HCT116 (cell line): ENCODE measurements around the gene C9orf50. TPM values are rescaled to one million over a fixed set of nuclear protein-coding genes. Genes with fewer than 3 reads are reported as not detected.

Experiments
- ATAC-seq: fragments of 200-7000 bp; cut with Tn5 transposase; 2 replicates; pipeline ENCODE4 v1.9.1; 2020; ENCODE audit warnings: mild to moderate bottlenecking, moderate library complexity
- BruUV-seq: library from RNA; stranded (reverse); fragments of 400-500 nt; replicated peaks from 2 replicates; lab custom pipeline; 2021; lab: Mats Ljungman, UMichigan
- CTCF ChIA-PET: fragments of 300-600 bp; sonication (Branson Sonifier 250); formaldehyde crosslinking; loops from one replicate; lab custom pipeline; 2021; ENCODE audit warnings: antibody characterized with exemption; lab: Charles Lee
- POLR2A ChIA-PET: fragments of 300-600, 350-600 bp; sonication (Branson Sonifier 250); formaldehyde crosslinking; loops from one replicate; lab custom pipeline; 2021; ENCODE audit warnings: antibody characterized with exemption; lab: Charles Lee
- RAD21 ChIA-PET, 2 experiments: fragments of 300-600 bp; sonication (Branson Sonifier 250); formaldehyde crosslinking; loops; one replicate each; lab custom pipeline; 2023; ENCODE audit warnings: low total read pairs in 2 of 2; ENCODE audit not compliant: uncharacterized antibody in 2 of 2, unreplicated experiment in 2 of 2, low non-redundant PET in 1 of 2; lab: Charles Lee
- DNase-seq: peaks from one replicate; pipeline ENCODE4 v3.0.0-alpha.2; 2010; ENCODE audit warnings: low read depth, low spot score
- H2AFZ ChIP-seq: fragments of 200-600 bp; shearing (Covaris generic), sonication (generic); 2 replicates; pipeline ENCODE4 v1.6.1; 2017; ENCODE audit warnings: low read depth, mixed run types, mixed read lengths, antibody characterized with exemption, low read length; ENCODE audit not compliant: poor library complexity, severe bottlenecking
- H3K27ac ChIP-seq: 2 replicates; pipeline ENCODE4 v1.5.1; 2012; ENCODE audit warnings: low read depth, low read length
- H3K27me3 ChIP-seq: fragments of 200-600 bp; sonication (generic); 2 replicates; pipeline ENCODE4 v1.6.1; 2016; ENCODE audit warnings: mixed run types, low read length, mixed read lengths; ENCODE audit not compliant: insufficient read depth
- H3K36me3 ChIP-seq, 2 experiments: fragments of 200-500 bp in 1 of 2; fragments of 200-600 bp in 1 of 2; sonication (Bioruptor generic) in 1 of 2; sonication (generic) in 1 of 2; 2 replicates each; pipeline versions ENCODE4 v1.5.1 to v1.6.1; 2014 to 2016; ENCODE audit warnings: low read length in 2 of 2, inconsistent platforms in 1 of 2, mixed read lengths in 1 of 2, mixed run types in 1 of 2; ENCODE audit not compliant: insufficient read depth in 2 of 2, control insufficient read depth in 1 of 2
- H3K4me1 ChIP-seq, 2 experiments: fragments of 200-600 bp in 1 of 2; sonication (generic) in 1 of 2; 2 replicates each; pipeline versions ENCODE4 v1.5.1 to v1.6.1; 2012 to 2017; ENCODE audit warnings: low read length in 2 of 2, inconsistent platforms in 1 of 2, mild to moderate bottlenecking in 1 of 2, mixed read lengths in 1 of 2, mixed run types in 1 of 2, moderate library complexity in 1 of 2; ENCODE audit not compliant: insufficient read depth in 2 of 2, control insufficient read depth in 1 of 2
- H3K4me2 ChIP-seq: fragments of 200-600 bp; sonication (generic); 2 replicates; pipeline ENCODE4 v1.6.1; 2017; ENCODE audit warnings: mixed run types, low read length, mixed read lengths
- H3K4me3 ChIP-seq, 2 experiments: fragments of 200-600 bp in 1 of 2; sonication (generic) in 1 of 2; replicated peaks in 1 of 2; 2 replicates each; pipeline ENCODE4 v1.5.1; 2011 to 2016; ENCODE audit warnings: low read length in 2 of 2, control low read depth in 1 of 2, low read depth in 1 of 2, mild to moderate bottlenecking in 1 of 2, mixed read lengths in 1 of 2, mixed run types in 1 of 2
- H3K79me2 ChIP-seq: fragments of 200-600 bp; sonication (generic); 2 replicates; pipeline ENCODE4 v1.6.1; 2017; ENCODE audit warnings: mild to moderate bottlenecking, mixed run types, low read length, moderate library complexity, mixed read lengths; ENCODE audit not compliant: insufficient read depth
- H3K9ac ChIP-seq: fragments of 200-600 bp; sonication (generic); 2 replicates; pipeline ENCODE4 v1.6.1; 2016; ENCODE audit warnings: low read length, mixed read lengths
- H3K9me2 ChIP-seq: fragments of 200-600 bp; sonication (generic), shearing (Covaris generic); 2 replicates; pipeline ENCODE4 v1.6.1; 2017; ENCODE audit warnings: mixed run types, mild to moderate bottlenecking, moderate library complexity; ENCODE audit not compliant: insufficient read depth
- H3K9me3 ChIP-seq, 2 experiments: fragments of 200-500 bp in 1 of 2; fragments of 200-600 bp in 1 of 2; sonication (Bioruptor generic) in 1 of 2; sonication (generic) in 1 of 2; 2 replicates each; pipeline ENCODE4 v1.6.1; 2014 to 2017; ENCODE audit warnings: low read length in 2 of 2, mixed read lengths in 2 of 2, inconsistent platforms in 1 of 2, low read depth in 1 of 2, mild to moderate bottlenecking in 1 of 2, mixed run types in 1 of 2, moderate library complexity in 1 of 2; ENCODE audit not compliant: control insufficient read depth in 1 of 2, insufficient read depth in 1 of 2
- H4K20me1 ChIP-seq: fragments of 200-600 bp; sonication (generic), shearing (Covaris generic); 2 replicates; pipeline ENCODE4 v1.6.1; 2017; ENCODE audit warnings: mixed run types, mild to moderate bottlenecking, moderate library complexity; ENCODE audit not compliant: insufficient read depth
- CEBPB ChIP-seq: IDR thresholded peaks from 2 replicates; pipeline ENCODE4 v1.6.1; 2012; ENCODE audit warnings: low read depth
- EZH2phosphoT487 ChIP-seq: fragments of 200-600 bp; IDR thresholded peaks from 2 replicates; pipeline ENCODE4 v1.6.1; 2018; ENCODE audit warnings: antibody characterized with exemption, borderline replicate concordance
- FOSL1 ChIP-seq: IDR thresholded peaks from 2 replicates; pipeline ENCODE4 v1.6.1; 2012; ENCODE audit warnings: low read depth
- POLR2A ChIP-seq: IDR thresholded peaks from 2 replicates; pipeline ENCODE4 v1.7.0; 2011; ENCODE audit warnings: borderline replicate concordance; ENCODE audit not compliant: insufficient read depth, insufficient read length; ENCODE audit errors: extremely low read depth
- POLR2AphosphoS5 ChIP-seq: IDR thresholded peaks from 2 replicates; pipeline ENCODE4 v1.6.1; 2011; ENCODE audit warnings: mild to moderate bottlenecking, low read depth, low read length, moderate library complexity
- YY1 ChIP-seq: IDR thresholded peaks from 2 replicates; pipeline ENCODE4 v1.6.1; 2011; ENCODE audit warnings: low read length, low read depth, moderate library complexity, mild to moderate bottlenecking; ENCODE audit not compliant: insufficient replicate concordance; ENCODE audit errors: extremely low read depth
- ZFX ChIP-seq: fragments of 450-650 bp; IDR thresholded peaks from 2 replicates; pipeline ENCODE4 v1.6.1; 2017
- intact Hi-C: fragments of 100-400 bp; cut with micrococcal nuclease; formaldehyde crosslinking; loops from 2 replicates; pipeline ENCODE4 v1.10.0; 2022
- total RNA-seq: library from RNA; stranded (reverse); gene quantifications from one replicate; pipeline ENCODE4 v1.2.1, GENCODE V29; 2021; ENCODE audit not compliant: unreplicated experiment
- TF ChIP-seq, protein P1 (sequence below), 3 experiments: fragments of 200-600 bp in 1 of 3; sonication (generic) in 1 of 3; IDR thresholded peaks in 2 of 3; conservative IDR thresholded peaks in 1 of 3; 2 replicates each; pipeline ENCODE4 v1.5.1; 2012 to 2017; ENCODE audit warnings: low read depth in 2 of 3, low read length in 2 of 3, antibody characterized with exemption in 1 of 3, borderline replicate concordance in 1 of 3, control low read depth in 1 of 3, mild to moderate bottlenecking in 1 of 3, mixed read lengths in 1 of 3, mixed run types in 1 of 3, moderate library complexity in 1 of 3; ENCODE audit not compliant: insufficient read depth in 1 of 3

The C9orf50 gene
- total RNA-seq, 1 experiment from 2014 or later = not detected

DNA sequence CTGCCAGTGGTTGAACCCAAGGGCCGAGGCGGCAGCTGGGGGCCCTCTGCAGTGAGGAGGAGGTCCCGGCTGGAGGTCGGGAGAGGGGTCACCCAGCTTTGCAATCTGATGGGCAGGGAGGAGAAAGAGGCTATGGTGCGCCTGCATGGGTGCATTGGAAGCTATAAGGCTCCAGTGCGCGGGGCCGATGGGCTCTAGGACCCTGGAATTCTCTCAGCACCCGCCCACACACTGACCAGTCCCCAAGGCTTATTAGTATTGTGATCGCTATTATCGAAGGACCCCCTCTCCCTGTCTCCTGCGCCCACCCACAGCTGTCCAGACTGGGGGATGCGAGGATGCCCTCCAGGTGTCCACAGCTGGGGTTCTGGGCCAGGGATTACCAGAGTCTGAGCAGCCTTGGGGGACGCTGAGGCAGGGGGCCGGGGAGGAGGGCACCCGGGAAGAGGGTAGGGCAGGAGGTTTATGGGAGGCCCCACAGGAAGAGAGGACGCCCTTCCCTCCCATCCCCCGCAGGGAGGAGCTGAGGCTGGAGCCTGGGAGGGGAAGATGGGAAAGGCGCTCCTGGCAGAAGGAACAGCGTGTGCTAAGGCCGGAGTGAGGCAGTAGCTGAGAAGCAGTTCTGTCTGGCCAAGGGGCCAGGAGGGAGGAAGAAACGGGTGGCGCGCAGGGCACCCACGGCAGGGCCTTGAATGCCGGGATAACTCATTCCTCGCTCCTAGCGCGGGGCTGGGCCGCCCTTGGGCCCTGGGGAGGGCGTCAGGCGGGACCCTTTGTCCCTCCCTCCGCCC lies 24.2 kb downstream of the C9orf50 start:
- H3K4me3 ChIP-seq = peak overlapping the region; percentile 57 to 67
- H3K27ac ChIP-seq = peak overlapping the region; percentile 98
- RAD21 ChIA-PET = interaction anchor here (0.7 to 2.2 kb wide), 8 partner anchors 9 to 101 kb away, joined by 3 to 9 read pairs (median 6); no protein-coding TSS in a partner anchor
- peak; percentile 88 for DNase-seq
- intact Hi-C loops = loop anchor here (1.0 kb wide), 1 partner anchor 9 kb away; no protein-coding TSS in a partner anchor
- TF ChIP-seq CEBPB (no peak), FOSL1 (no peak), ZFX (no peak), EZH2phosphoT487 (no peak), POLR2A (no peak), POLR2AphosphoS5 (peak; percentile 71), YY1 (peak; percentile 43)
- TF ChIP-seq, protein P1, sequence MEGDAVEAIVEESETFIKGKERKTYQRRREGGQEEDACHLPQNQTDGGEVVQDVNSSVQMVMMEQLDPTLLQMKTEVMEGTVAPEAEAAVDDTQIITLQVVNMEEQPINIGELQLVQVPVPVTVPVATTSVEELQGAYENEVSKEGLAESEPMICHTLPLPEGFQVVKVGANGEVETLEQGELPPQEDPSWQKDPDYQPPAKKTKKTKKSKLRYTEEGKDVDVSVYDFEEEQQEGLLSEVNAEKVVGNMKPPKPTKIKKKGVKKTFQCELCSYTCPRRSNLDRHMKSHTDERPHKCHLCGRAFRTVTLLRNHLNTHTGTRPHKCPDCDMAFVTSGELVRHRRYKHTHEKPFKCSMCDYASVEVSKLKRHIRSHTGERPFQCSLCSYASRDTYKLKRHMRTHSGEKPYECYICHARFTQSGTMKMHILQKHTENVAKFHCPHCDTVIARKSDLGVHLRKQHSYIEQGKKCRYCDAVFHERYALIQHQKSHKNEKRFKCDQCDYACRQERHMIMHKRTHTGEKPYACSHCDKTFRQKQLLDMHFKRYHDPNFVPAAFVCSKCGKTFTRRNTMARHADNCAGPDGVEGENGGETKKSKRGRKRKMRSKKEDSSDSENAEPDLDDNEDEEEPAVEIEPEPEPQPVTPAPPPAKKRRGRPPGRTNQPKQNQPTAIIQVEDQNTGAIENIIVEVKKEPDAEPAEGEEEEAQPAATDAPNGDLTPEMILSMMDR (IDR thresholded peaks at IDR 0.05 in 2 of 3, conservative IDR thresholded peaks at IDR 0.05 in 1 of 3; ENCODE audit: borderline replicate concordance in 1 of 3, insufficient read depth in 1 of 3, low read depth in 2 of 3, low read length in 2 of 3) = no peak
- no peaks in the 10 kb centered on the region for H3K36me3 ChIP-seq
- H3K27me3 ChIP-seq = no peaks in the 10 kb centered on the region
- H3K79me2 ChIP-seq = no peaks in the 10 kb centered on the region
- H3K4me1 ChIP-seq = peaks cover 80 to 95% of the 10 kb centered on the region in 2 experiments
- peak overlapping the region; percentile 83 for H3K9ac ChIP-seq
- peak; percentile 74 for ATAC-seq
- POLR2A ChIA-PET = interaction anchor here (0.6 to 3.6 kb wide), 26 partner anchors 10 to 422 kb away, joined by 3 to 46 read pairs (median 5); partner anchors contain the start of gene IER5L
- CTCF ChIA-PET = interaction anchor here (0.8 to 2.6 kb wide), 6 partner anchors 9 to 458 kb away, joined by 3 to 15 read pairs (median 5); no protein-coding TSS in a partner anchor
- no peak overlapping the region for H2AFZ ChIP-seq
- no peaks in the 10 kb centered on the region for H3K9me3 ChIP-seq
- no peaks in the 10 kb centered on the region for H4K20me1 ChIP-seq
- H3K4me2 ChIP-seq = peak overlapping the region; percentile 95
- TSS peak; percentile 83 for BruUV-seq
- H3K9me2 ChIP-seq = no peaks in the 10 kb centered on the region
